MM.1S (cell line): ENCODE data around the gene PKIG.

Source experiments
- DNase-seq: peaks from one replicate; pipeline ENCODE4 v3.0.0-alpha.2; 2015
- H2AFZ ChIP-seq: fragments of 300-600 bp; sonication (generic); 2 replicates; pipeline ENCODE4 v1.6.0; 2016; ENCODE audit warnings: antibody characterized with exemption, low read length
- H3F3A ChIP-seq: fragments of 300-600 bp; sonication (generic); 2 replicates; pipeline ENCODE4 v1.6.1; 2016; ENCODE audit warnings: mild to moderate bottlenecking, antibody characterized with exemption, low read length, moderate library complexity, mixed read lengths; ENCODE audit not compliant: insufficient read depth
- H3K27ac ChIP-seq: fragments of 300-600 bp; sonication (generic); 2 replicates; pipeline ENCODE4 v1.5.1; 2016; ENCODE audit warnings: mild to moderate bottlenecking, low read length
- H3K27me3 ChIP-seq: fragments of 300-600 bp; sonication (generic); replicated peaks from 2 replicates; pipeline ENCODE4 v1.6.0; 2016; ENCODE audit warnings: low read length; ENCODE audit not compliant: insufficient read depth
- H3K36me3 ChIP-seq: fragments of 300-600 bp; sonication (generic); replicated peaks from 2 replicates; pipeline ENCODE4 v1.6.1; 2016; ENCODE audit warnings: mild to moderate bottlenecking, low read length, mixed read lengths; ENCODE audit not compliant: insufficient read depth
- H3K4me1 ChIP-seq: fragments of 300-600 bp; sonication (generic); 2 replicates; pipeline ENCODE4 v1.6.1; 2016; ENCODE audit warnings: low read length, mixed read lengths
- H3K4me2 ChIP-seq: fragments of 300-600 bp; sonication (generic); 2 replicates; pipeline ENCODE4 v1.6.0; 2016; ENCODE audit warnings: low read depth, low read length
- H3K4me3 ChIP-seq: fragments of 300-600 bp; sonication (generic); 2 replicates; pipeline ENCODE4 v1.5.1; 2016; ENCODE audit warnings: low read length, mixed read lengths
- H3K79me2 ChIP-seq: fragments of 300-600 bp; sonication (generic); 2 replicates; pipeline ENCODE4 v1.6.1; 2016; ENCODE audit warnings: mixed run types, low read length, mixed read lengths
- H3K9ac ChIP-seq: fragments of 300-600 bp; sonication (generic); 2 replicates; pipeline ENCODE4 v1.6.1; 2016; ENCODE audit warnings: low read length, mixed read lengths
- H3K9me2 ChIP-seq: fragments of 300-600 bp; sonication (generic); replicated peaks from 2 replicates; pipeline ENCODE4 v1.6.1; 2016; ENCODE audit warnings: mild to moderate bottlenecking, low read length, mixed read lengths; ENCODE audit not compliant: insufficient read depth
- H3K9me3 ChIP-seq: fragments of 300-600 bp; sonication (generic); replicated peaks from 2 replicates; pipeline ENCODE4 v1.6.1; 2016; ENCODE audit warnings: mild to moderate bottlenecking, low read length, mixed read lengths; ENCODE audit not compliant: insufficient read depth
- H4K20me1 ChIP-seq: fragments of 300-600 bp; sonication (generic); 2 replicates; pipeline ENCODE4 v1.6.1; 2016; ENCODE audit warnings: mild to moderate bottlenecking, low read length, moderate library complexity, mixed read lengths; ENCODE audit not compliant: insufficient read depth
- CTCF ChIP-seq: fragments of 300-600 bp; sonication (generic); IDR thresholded peaks from 2 replicates; pipeline ENCODE4 v1.5.1; 2016; ENCODE audit warnings: antibody characterized with exemption, low read length, mixed read lengths
- EZH2 ChIP-seq: fragments of 300-600 bp; sonication (generic); optimal IDR thresholded peaks from 2 replicates; pipeline ENCODE3; 2017; ENCODE audit warnings: low read depth, mild to moderate bottlenecking, antibody characterized with exemption, low read length, mixed read lengths
- EZH2phosphoT487 ChIP-seq: fragments of 300-600 bp; sonication (generic); IDR thresholded peaks from 2 replicates; pipeline ENCODE4 v1.6.1; 2018; ENCODE audit warnings: antibody characterized with exemption, low read length

PKIG gene

GRCh38 chr20:44594730-44595129, 12.4 kb downstream of the PKIG start:
- H2AFZ ChIP-seq = no peak overlapping the region
- no peaks in the 10 kb centered on the region for H3K36me3 ChIP-seq
- no peak for TF ChIP-seq EZH2
- no peak for TF ChIP-seq EZH2phosphoT487
- no peak for TF ChIP-seq CTCF
- H3K9ac ChIP-seq = no peak overlapping the region
- no peaks in the 10 kb centered on the region for H3K79me2 ChIP-seq
- peaks cover 10% of the 10 kb centered on the region for H3K4me1 ChIP-seq
- H3K9me2 ChIP-seq = no peaks in the 10 kb centered on the region
- no peaks in the 10 kb centered on the region for H3K27me3 ChIP-seq
- no peak for DNase-seq
- no peak overlapping the region for H3K4me2 ChIP-seq
- H3K4me3 ChIP-seq = no peak overlapping the region
- no peak overlapping the region for H3K27ac ChIP-seq
- no peaks in the 10 kb centered on the region for H3F3A ChIP-seq
- no peaks in the 10 kb centered on the region for H4K20me1 ChIP-seq
- H3K9me3 ChIP-seq = no peaks in the 10 kb centered on the region

GRCh38 chr20:44596010-44596409, 13.6 kb downstream of the PKIG start:
- H3K4me2 ChIP-seq = no peak overlapping the region
- H3K4me3 ChIP-seq = no peak overlapping the region
- H4K20me1 ChIP-seq = no peaks in the 10 kb centered on the region
- no peaks in the 10 kb centered on the region for H3K79me2 ChIP-seq
- no peak for DNase-seq
- no peaks in the 10 kb centered on the region for H3F3A ChIP-seq
- H3K9ac ChIP-seq = no peak overlapping the region
- no peaks in the 10 kb centered on the region for H3K9me3 ChIP-seq
- H2AFZ ChIP-seq = no peak overlapping the region
- peaks cover 10% of the 10 kb centered on the region for H3K4me1 ChIP-seq
- TF ChIP-seq EZH2 = no peak
- TF ChIP-seq EZH2phosphoT487 = no peak
- no peak for TF ChIP-seq CTCF
- H3K27me3 ChIP-seq = no peaks in the 10 kb centered on the region
- H3K36me3 ChIP-seq = no peaks in the 10 kb centered on the region
- no peak overlapping the region for H3K27ac ChIP-seq
- H3K9me2 ChIP-seq = no peaks in the 10 kb centered on the region

GRCh38 chr20:44596876-44597275, 14.5 kb downstream of the PKIG start:
- H3K4me2 ChIP-seq = no peak overlapping the region

More at GRCh38 chr20:44596876-44597275, 14.5 kb downstream of the PKIG start:
- no peak for DNase-seq
- H3K9ac ChIP-seq = no peak overlapping the region
- H3K9me3 ChIP-seq = no peaks in the 10 kb centered on the region
- no peaks in the 10 kb centered on the region for H3F3A ChIP-seq
- peaks cover 15% of the 10 kb centered on the region for H3K4me1 ChIP-seq
- H3K79me2 ChIP-seq = no peaks in the 10 kb centered on the region
- no peaks in the 10 kb centered on the region for H3K27me3 ChIP-seq
- H3K36me3 ChIP-seq = no peaks in the 10 kb centered on the region
- TF ChIP-seq EZH2phosphoT487 = no peak
- TF ChIP-seq EZH2 = no peak
- TF ChIP-seq CTCF = no peak
- no peaks in the 10 kb centered on the region for H4K20me1 ChIP-seq
- no peak overlapping the region for H2AFZ ChIP-seq
- no peaks in the 10 kb centered on the region for H3K9me2 ChIP-seq
- H3K4me3 ChIP-seq = no peak overlapping the region
- H3K27ac ChIP-seq = no peak overlapping the region
